Tibial artery (tissue), 4 donors: ENCODE measurements around the gene HIGD1C.
A peak's percentile ranks its signal among the peaks of the same experiment; 100 is the strongest.

Source experiments
- DNase-seq, 2 donors: peaks; one replicate each; pipeline ENCODE4 v3.0.0-alpha.2; 2019
- H3K27ac ChIP-seq, 2 donors: fragments of 200-600 bp; sonication (generic) in 1 of 2; 1 replicate in 1 of 2; 2 replicates in 1 of 2; pipeline ENCODE4 v1.5.1; 2018 to 2019; ENCODE audit warnings: mild to moderate bottlenecking in 1 of 2
- H3K27me3 ChIP-seq, 2 donors: fragments of 200-600 bp; sonication (generic) in 1 of 2; one replicate each; pipeline versions ENCODE4 v1.5.1 to v1.6.0; 2016 to 2019
- H3K36me3 ChIP-seq, 3 donors: fragments of 200-600 bp; sonication (generic) in 2 of 3; one replicate each; pipeline ENCODE4 v1.5.1; 2016 to 2019; ENCODE audit warnings: mild to moderate bottlenecking in 2 of 3
- H3K4me1 ChIP-seq, 4 donors: fragments of 200-600 bp; sonication (generic) in 2 of 4; 1 replicate in 3 of 4; 2 replicates in 1 of 4; pipeline ENCODE4 v1.5.1; 2016 to 2019
- H3K4me3 ChIP-seq, 2 donors: fragments of 200-600 bp; sonication (generic) in 1 of 2; 1 replicate in 1 of 2; 2 replicates in 1 of 2; pipeline ENCODE4 v1.5.1; 2018 to 2019; ENCODE audit warnings: mild to moderate bottlenecking in 2 of 2
- H3K9me3 ChIP-seq, 3 donors: fragments of 200-600 bp; sonication (generic) in 1 of 3; one replicate each; pipeline ENCODE4 v1.5.1; 2016 to 2019
- intact Hi-C: fragments of 100-400 bp; cut with DNase I; formaldehyde crosslinking; loops from one replicate; pipeline ENCODE4 v1.15.0; 2023; ENCODE audit warnings: low total_unique reads
- TF ChIP-seq, protein P1 (sequence below), 2 experiments: fragments of 200-600 bp in 1 of 2; fragments of 450-650 bp in 1 of 2; IDR thresholded peaks; one replicate each; pipeline ENCODE4 v1.5.1; 2017 to 2019; ENCODE audit warnings: antibody characterized with exemption in 2 of 2, mild to moderate bottlenecking in 1 of 2, moderate library complexity in 1 of 2

HIGD1C gene

DNA sequence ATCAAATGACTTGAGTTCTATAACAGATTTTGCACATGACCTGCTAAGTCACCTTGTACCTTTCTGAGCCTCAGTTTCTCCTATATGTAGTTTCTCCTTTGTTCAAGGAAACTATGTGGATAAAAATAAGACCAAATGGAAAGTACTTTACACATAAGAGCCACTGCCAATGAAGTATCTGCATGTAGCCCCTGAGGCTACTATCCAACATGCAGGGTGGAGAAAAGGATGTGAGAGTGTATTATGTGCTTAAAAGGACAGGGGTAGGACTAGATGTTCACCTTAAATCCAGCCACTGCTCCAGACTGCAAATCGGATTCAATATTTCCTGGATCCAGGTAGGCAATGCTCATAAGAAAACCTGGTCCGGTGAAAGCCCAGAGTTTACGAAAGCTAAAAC lies 52.7 kb downstream of the HIGD1C start:
- H3K4me3 ChIP-seq = no peak overlapping the region
- H3K4me1 ChIP-seq = peaks cover 0 to 4% (median 0%) of the 10 kb centered on the region in 4 donors
- TF ChIP-seq, protein P1, sequence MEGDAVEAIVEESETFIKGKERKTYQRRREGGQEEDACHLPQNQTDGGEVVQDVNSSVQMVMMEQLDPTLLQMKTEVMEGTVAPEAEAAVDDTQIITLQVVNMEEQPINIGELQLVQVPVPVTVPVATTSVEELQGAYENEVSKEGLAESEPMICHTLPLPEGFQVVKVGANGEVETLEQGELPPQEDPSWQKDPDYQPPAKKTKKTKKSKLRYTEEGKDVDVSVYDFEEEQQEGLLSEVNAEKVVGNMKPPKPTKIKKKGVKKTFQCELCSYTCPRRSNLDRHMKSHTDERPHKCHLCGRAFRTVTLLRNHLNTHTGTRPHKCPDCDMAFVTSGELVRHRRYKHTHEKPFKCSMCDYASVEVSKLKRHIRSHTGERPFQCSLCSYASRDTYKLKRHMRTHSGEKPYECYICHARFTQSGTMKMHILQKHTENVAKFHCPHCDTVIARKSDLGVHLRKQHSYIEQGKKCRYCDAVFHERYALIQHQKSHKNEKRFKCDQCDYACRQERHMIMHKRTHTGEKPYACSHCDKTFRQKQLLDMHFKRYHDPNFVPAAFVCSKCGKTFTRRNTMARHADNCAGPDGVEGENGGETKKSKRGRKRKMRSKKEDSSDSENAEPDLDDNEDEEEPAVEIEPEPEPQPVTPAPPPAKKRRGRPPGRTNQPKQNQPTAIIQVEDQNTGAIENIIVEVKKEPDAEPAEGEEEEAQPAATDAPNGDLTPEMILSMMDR (IDR thresholded peaks at IDR 0.05) = no peak
- DNase-seq = no peak
- H3K36me3 ChIP-seq = peaks cover 27 to 70% (median 68%) of the 10 kb centered on the region in 3 donors
- intact Hi-C loops = no loop called here
- no peaks in the 10 kb centered on the region for H3K27me3 ChIP-seq
- no peak overlapping the region for H3K27ac ChIP-seq
- H3K9me3 ChIP-seq = no peaks in the 10 kb centered on the region

GRCh38 chr12:51005671-51006070 lies 53.3 kb downstream of the HIGD1C start:
- TF ChIP-seq, protein P1 (IDR thresholded peaks at IDR 0.05) = no peak
- intact Hi-C loops = no loop called here
- peaks cover 23 to 64% (median 62%) of the 10 kb centered on the region in 3 donors for H3K36me3 ChIP-seq
- H3K9me3 ChIP-seq = no peaks in the 10 kb centered on the region
- H3K4me1 ChIP-seq = peaks cover 0 to 4% (median under 1%) of the 10 kb centered on the region in 4 donors
- H3K27ac ChIP-seq = no peak overlapping the region
- no peak overlapping the region for H3K4me3 ChIP-seq
- no peak for DNase-seq
- H3K27me3 ChIP-seq = no peaks in the 10 kb centered on the region

DNA sequence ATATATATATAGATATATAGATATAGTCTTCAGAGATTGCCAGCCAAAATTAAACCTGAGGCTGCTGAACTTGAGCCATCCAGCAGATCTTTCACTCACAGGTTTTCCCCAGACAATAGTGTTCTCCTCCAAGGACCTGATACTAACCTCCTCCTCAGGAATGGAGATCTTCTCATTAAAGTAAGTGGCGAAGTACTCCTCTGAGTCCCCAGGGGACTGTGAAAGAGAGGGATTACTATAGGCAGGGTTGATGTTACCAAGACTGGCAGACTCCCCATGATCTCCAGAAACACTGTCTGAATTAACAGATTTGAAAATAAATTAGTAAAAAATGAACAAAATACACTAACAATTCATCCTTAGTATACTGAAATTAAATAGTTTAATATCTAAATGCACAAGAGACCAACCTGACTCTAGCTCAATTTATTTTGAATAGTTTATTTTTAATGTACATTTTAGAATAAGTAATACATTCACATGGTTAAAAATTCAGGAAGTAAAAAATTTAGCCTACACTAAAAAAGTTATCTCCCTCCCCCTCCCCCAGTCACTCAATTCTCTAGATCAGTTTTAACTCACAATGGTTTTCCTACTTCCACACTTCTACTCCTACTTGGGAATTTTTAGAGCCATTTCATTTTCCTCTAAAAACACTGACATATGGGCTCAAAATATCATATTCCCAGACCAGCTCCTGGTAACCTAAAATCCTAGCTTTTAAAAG lies 56.1 kb downstream of the HIGD1C start:
- TF ChIP-seq, protein P1 (IDR thresholded peaks at IDR 0.05) = no peak
- Histone ChIP-seq H3K27ac (no peak overlapping the region), H3K27me3 (no peaks in the 10 kb centered on the region), H3K36me3 (peaks cover 23 to 45% (median 42%) of the 10 kb centered on the region in 3 donors), H3K9me3 (no peaks in the 10 kb centered on the region), H3K4me3 (no peak overlapping the region), H3K4me1 (peaks cover 0 to 24% (median 5%) of the 10 kb centered on the region in 4 donors)
- intact Hi-C loops = no loop called here
- no peak for DNase-seq

- Histone ChIP-seq H3K4me1 (peaks cover 0 to 27% (median 5%) of the 10 kb centered on the region in 4 donors), H3K9me3 (no peaks in the 10 kb centered on the region), H3K4me3 (no peak overlapping the region), H3K36me3 (peaks cover 23 to 43% (median 42%) of the 10 kb centered on the region in 3 donors), H3K27me3 (no peaks in the 10 kb centered on the region), H3K27ac (no peak overlapping the region)
- TF ChIP-seq, protein P1 (IDR thresholded peaks at IDR 0.05) = no peak
- intact Hi-C loops = no loop called here
- DNase-seq = peak; percentile 79 to 87
These were observed 56.7 kb downstream of the HIGD1C start for GRCh38 chr12:51009056-51009440.

- TF ChIP-seq, protein P1 (IDR thresholded peaks at IDR 0.05) = no peak
- Histone ChIP-seq H3K9me3 (no peaks in the 10 kb centered on the region), H3K27me3 (no peaks in the 10 kb centered on the region), H3K4me3 (no peak overlapping the region), H3K27ac (no peak overlapping the region), H3K4me1 (peaks cover 0 to 27% (median 5%) of the 10 kb centered on the region in 4 donors), H3K36me3 (peaks cover 11 to 15% (median 15%) of the 10 kb centered on the region in 3 donors)
- intact Hi-C loops = no loop called here
- DNase-seq = no peak
These were observed 59.6 kb downstream of the HIGD1C start for GRCh38 chr12:51011955-51012354.
